NCI-H2171 treated with DMSO at 0.1 percent for 48 hours (cell line): Measurements from ENCODE around the gene JUP.

ENCODE experiments used
- DNase-seq: peaks from one replicate; lab custom pipeline; 2025; lab: John Stamatoyannopoulos, UW

JUP gene

DNA sequence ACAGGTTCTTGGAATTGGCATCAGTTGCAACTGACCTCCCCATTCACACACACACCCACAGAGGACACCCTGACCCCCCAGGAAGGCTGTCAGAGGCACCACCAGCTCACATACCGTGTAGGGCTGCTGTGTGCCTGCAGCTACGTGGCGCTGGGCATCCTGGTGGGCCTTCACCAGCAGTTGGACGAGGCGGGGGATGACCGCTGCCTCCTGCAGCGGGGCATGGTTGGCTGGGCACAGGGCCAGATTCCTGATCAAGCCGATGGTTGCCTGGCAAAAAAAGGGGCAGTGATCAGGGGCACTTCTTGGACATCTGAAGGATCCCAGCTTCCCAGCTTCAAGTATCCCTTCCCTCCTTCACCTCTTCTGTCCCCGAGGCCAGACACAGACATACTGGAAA is 27.9 kb downstream of the JUP start:
- no peak for DNase-seq

DNA sequence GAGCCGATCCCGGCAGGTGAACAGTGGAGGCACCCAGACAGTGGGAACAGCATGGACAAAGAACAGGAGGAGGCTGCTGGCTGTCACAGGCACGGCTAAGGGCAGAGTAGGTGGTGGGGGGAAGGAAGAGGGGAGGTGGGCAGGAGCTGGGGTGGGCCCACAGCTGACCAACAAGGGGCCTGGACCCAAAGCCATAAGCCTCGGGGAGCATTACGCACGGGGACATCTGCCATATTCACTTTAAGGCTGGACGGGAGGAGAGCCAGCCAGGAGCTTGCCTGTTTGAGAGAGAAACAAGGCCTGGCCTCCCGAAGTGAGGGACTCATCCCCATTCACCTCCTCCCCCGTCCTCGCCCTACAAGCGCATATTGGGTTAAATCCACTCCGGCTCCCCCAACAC is 32.4 kb downstream of the JUP start:
- no peak for DNase-seq

DNA sequence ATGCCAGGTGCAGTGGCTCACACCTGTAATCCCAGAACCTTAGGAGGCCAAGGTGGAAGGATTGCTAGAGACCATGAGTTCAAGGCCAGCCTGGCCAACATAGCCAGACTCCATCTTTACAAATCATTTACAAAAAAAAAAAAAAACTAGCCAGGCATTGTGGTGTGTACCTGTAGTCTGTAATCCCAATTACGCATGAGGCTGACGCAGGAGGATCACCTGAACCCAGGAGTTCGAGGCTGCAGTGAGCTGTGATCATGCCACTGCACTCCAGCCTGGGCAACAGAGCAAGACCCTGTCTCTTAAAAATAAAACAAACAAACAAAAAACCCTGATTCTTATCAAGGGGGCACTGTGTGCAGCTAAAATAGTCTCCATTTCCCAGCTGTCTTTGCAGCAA is 35.2 kb downstream of the JUP start:
- DNase-seq, result no peak

DNA sequence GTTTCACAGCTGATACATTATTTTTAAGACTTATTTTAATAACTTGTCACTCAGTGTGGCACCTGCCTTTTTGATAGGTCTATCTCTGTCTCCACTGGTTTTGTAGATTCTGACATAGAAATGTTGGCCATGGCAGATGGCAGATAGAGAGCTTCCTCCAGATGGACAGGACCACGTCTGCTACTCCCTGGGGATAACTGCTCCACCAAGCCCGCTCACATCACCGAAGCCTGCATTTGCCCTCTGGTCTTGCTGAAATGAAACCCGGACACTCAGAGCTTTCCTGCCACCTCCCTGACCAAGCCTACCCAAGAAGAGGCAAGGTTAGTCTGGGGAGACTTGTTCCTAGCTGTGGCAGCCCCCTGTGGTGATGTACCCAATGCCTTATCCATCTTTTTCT is 35.6 kb downstream of the JUP start:
- peak; percentile 73 for DNase-seq

DNA sequence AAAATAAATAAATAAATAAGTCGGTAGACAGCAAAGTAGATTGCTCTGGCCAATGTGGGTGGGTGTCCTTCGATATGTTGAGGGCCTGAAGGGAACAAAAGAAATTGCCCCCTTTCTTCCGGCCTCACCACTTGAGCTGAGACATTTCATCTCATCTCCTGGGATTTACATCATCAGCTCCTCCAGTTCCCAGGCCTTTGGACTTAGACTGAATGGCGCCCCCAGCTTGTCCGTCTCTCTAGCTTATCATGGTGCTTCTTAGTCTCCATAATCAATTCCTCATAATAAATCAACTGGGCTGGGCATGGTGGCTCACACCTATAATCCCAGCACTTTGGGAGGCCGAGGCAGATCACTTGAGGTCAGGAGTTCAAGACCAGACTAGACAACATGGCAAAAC is 38.2 kb downstream of the JUP start:
- DNase-seq, result no peak

DNA sequence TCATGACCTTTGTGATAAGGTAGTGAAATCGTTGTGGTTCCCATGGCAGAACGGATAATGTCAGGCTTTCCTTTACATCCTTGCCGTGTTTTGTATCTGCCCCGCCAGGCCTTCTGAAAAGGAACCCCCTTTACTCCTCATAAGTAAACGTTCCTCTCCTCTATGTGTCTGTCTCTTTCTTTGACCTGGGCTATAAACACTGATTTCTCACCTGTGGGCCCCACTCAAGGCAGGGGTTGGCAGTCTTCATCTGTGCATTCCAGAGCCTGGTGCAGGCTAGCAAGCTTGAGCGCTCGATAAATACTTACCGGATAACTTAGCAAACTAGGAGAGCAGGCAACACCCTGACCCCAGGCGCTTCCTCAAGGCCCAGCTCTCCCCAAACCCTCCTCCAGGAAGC is 44.8 kb downstream of the JUP start:
- DNase-seq, result no peak

DNA sequence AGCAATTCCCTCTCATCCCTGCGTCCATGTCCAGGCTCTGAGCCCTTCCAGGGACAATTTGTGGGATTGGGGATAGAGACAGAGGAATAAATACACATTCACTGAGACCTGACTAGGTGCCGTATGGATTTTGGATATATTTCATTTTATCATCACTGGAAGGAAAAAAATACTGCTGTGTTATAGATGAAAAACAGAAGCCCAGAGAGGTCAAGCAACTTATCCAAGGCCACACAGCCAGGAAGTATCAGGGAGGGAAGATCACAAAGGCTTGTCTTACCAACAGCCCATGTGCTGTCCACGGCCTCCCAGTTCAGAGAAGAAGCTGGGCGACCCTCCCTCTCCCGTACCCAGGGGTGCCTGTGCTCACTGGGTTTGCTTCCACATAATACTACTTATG is 46.0 kb downstream of the JUP start:
- DNase-seq, result no peak

DNA sequence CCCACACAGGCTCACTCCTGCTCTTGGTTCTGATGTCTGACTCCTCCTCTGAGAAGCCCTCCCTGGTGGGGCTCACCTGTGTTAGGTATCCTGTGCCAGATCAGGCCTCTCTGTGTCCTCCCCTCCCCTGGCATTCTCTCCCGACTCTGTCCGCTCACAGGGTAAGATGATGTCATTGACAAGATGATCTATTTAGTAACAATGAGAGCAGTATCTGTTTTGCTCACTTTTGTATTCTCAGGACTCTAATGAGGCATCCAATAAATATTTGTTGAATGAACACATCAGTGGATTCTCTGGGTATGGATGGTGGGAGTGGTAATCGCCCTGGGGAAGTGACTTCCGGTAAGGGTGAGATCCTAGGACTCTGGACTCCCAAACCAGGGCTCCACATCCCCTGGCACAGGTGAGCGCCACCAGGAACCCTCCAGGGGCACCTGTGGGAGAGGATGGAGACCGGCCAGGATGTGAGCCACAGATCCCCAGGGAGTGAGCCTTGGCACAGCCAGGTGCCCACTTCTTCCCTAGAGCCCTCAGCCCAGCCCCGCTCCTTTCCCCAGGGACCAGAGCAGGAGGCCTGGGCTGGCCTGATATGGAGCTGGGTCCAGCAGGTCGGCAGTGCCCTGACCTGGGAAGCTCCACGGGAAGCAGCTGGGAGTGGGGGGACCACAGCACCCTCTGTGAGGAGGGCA is 46.7 kb downstream of the JUP start:
- DNase-seq, result no peak

DNA sequence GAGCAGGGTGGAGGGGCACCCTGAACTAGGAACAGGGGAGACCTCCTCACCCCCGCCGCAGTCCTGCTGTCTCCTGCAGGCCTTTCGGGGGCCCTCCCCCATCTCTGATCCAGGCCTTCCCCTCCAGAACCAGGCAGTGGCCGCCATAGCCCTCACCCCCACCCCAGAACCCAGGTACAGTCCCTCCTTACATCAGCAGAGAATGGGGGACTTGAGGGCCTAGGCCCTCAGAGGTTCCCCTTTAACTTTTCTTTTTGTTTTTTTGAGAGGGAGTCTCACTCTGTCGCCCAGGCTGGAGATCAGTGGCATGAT is 47.8 kb downstream of the JUP start:
- no peak for DNase-seq

DNA sequence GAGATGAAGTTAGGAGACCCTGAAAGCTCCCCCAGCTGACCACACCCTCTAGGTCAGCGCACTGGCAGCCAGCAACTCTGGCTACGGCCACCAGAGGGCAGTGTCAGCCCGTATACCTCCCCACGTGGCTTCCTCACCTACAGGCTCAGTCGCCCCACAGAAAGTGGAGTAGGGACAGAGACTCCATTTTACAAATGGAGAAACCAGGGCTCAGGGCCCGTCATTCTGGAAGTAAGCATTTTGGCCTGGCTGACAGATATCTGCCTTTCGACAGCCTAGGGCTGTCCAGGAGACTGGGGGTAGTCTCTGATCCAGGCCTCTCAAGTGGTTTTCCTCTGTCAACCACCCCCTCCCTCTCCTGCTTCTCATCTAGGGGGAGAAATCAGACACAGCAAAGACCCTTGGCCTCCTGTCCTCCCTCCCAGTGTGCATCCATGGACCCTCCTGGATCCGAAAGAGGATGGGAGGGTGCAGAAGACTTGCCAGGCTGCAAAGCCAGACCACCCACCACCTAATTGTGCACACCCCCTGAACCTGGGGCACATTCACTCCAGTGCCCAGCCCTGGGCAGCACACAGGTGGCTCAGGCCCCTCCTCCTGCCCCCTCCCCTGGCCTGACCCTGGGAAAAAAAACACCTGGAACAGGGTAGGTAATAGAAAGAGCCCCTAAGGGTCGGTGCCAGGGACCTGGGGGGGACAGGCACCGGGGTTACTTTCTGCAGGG is 48.3 kb downstream of the JUP start:
- DNase-seq, result peak; percentile 74

DNA sequence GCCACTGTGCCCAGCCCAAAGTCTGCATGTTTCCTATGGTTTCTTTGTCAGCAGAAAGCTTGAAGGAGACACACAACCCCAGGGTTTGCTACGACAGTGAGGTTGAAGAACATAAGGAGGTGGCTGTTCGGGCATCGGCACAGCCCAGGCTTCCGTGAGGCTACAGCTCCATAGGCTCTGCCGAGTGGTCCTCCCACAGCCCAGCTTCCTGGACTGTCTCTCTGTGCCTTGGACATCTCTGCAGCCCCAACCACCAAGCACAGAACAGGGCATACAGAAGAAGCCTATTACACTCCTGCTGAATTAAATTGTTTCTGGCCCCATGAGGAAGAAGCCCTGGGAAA is 48.9 kb downstream of the JUP start:
- no peak for DNase-seq

DNA sequence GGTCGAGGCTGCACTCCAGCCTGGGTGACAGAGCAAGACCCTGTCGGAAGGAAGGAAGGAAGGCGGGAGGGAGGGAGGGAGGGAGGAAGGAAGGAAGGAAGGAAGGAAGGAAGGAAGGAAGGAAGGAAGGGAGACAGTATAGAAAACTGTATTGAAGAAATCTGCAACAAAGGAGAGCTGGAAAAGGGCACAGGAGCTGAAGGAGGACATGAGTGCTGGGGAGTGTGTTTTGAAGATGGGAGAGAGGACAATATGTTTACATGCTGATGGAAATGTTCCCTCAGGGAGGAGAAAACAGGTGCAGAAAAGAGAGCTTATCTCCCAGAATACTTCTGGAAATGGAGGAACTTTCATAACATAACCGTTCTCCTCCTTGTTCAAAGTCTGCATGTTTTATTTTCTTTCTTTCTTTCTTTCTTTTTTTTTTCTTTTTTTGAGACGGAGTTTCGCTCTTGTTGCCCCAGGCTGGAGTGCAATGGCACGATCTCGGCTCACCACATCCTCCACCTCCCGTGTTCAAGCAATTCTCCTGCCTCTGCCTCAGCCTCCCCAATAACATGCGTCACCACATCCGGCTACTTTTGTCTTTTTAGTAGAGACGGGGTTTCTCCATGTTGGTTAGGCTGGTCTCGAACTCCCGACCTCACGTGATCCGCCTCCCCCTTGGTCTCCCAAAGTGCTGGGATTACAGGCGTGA is 49.4 kb downstream of the JUP start:
- DNase-seq, result no peak

DNA sequence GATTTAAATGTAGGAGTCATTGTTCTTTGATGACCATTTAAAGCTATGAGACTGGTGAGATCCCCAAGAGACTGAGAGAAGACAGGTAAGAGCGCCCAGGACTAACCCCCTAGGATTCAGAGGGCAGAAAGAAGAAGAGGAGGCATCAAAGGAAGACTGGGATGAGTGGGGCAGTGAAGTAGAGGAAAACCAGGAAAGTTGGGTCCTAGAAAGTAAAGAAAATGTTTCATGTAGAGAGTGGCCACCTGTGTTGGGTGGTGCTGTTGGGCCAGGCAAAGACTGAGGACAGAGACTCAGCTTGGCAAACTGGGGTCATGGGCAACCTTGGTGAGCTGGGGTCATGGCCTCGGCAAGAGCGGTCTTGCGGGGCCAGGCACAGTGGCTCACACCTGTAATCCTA is 50.8 kb downstream of the JUP start:
- DNase-seq, result no peak

DNA sequence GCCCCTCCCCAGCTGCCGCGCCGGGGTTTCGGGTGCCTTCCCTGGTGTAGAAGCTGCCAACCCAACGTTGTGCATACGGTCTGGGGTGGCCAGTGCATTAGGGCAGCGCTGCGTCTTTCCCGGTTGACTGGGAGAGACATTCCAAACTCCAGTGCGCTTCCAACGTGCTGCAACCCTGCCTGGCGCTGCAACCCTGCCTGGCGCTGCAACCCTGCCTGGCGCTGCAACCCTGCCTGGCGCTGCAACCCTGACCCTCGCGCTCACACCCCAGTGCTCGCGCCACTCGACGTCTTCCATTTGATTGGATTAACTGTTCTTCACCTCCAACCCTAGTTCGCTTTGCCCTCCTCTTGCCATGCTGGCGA is 51.6 kb downstream of the JUP start:
- no peak for DNase-seq

DNA sequence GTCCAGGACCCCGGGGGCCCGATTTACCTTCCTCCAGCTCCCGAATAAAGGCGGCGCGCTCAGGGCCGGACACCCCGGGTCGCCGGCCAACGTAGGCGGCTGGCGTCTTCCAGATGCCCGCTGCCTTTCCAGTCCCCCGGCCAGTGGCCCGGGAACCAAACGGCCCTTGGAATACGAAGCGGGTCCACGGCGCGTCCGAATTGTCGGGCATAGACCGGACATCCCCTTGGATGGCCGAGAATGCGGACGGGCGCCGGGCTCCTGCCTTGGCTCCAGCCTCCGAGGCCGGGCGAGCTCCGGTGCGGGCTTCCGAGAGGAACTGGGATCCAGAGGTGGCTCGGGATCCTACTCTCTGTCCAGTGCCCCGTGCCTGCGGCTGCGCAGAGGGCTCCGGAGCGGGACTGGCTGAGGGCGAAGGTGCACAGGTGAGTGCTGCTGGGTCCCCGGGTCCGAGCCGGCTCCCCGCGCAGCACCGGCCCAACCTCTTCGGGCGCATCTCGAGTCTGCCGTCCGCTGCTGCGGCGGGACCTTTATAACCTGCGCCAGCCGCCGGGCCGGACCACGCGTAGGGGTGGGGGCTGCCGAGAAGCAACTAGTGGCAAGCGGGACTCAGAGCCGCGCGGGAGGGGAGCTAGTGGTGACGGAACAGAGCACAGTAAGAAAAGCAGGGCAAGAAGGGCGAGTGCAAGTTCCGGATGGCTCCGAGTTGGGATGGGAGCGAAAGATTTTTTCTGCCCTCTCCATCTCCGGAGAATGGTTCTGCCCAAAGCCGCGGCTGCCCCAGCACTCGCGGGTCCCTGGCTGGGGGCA is 52.2 kb downstream of the JUP start, which contains the start of gene HAP1:
Gene HAP1 (minus strand): TSS at position 505 of the 810 bp plus-strand sequence. CDS start 9 bp downstream, at position 496.
- no peak for DNase-seq

DNA sequence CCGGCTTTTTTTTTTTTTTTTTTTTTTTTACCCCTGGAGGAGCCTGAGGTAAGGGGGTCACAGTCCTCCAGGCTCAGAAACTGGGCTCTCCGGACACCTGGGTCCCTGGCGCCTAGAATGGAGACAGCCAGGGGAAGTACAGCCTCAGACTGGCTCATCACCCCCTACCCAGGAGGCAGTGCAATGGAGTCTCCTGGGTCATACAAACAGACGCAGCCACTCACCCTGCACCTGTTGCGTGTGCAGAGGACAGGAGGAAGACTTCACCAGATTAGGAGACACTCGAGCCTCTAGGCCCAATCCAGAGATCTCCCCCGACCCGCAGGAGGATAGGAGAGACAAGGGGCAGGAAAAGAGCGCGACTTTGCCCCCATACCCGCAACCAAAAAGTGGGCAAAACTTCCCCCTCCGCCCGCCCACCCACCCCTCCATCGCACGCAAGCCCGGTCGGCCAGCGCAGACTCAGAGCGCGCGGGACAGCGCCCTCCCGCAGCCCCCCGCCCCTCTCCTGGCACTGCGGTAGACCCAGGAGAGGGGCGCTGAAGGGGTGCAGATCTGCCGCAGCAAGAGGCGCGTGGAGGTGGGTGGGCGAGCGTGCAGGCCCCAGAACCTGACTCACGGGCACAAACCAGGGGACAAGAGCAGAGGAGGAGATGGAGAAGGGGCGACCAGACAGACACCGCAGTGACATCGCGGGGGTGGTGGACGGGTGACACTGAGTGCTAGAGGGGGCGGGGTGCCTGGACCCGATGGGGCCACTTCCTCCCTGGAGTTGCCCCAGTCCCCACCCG is 53.0 kb downstream of the JUP start:
- DNase-seq, result no peak

DNA sequence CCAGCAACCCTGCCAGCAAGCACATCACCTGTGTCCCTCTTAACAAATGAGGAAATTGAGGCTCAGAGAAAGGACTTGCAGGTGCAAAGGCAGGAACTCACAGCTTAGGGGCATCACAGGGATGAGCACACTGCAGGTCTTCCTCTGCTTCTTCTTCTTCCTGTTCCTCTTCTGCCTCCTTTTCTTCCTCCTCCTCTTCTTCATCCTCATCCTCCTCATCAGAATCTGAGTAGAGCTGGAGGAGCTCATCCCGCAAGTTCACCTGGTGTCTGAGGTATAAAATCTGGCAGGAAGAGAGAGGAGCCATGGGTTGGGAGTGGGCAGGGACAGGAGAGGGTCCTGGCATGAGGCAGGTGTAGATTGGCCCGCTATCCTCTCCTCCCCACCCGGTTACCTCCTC is 54.7 kb downstream of the JUP start:
- no peak for DNase-seq

DNA sequence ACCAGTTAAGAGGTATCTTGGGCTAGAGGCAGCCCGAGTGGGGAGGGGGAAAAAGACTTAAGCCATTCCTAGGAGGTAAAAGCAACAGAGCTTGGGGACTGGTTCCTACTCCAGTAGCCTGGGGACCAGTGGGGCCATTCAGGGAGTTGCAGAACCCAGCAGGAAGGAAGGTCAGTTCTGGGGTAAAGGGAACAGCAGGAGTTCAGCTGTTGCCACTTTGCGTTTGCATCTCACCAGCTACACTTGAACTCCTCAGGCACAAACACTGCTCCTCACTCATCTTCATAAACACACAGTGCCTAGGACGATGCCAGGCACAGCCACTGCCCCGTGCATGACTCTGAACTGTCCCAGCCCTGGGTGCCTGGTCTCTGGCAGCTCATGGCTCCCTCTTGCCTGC is 56.0 kb downstream of the JUP start:
- DNase-seq, result no peak

DNA sequence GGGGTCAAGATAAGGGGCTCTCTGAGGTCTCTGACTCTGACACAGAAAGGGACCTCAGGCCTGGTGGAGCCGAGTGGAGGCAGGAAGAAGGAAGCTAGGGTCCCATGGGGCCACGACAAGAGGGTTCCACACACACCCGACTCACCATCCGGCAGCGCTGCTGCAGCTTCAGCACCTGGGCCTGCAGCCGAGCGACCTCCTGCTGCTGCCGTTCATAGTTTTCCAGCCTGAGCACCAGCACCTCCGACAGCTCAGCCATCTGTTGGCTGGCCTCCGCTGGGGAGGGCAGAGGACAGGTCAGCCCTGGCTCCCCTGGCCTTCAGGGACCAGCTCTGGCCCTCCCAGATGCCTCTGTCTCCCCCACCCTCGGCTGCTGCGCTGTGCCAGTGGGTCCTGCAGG is 58.5 kb downstream of the JUP start:
- DNase-seq, result peak; percentile 20

DNA sequence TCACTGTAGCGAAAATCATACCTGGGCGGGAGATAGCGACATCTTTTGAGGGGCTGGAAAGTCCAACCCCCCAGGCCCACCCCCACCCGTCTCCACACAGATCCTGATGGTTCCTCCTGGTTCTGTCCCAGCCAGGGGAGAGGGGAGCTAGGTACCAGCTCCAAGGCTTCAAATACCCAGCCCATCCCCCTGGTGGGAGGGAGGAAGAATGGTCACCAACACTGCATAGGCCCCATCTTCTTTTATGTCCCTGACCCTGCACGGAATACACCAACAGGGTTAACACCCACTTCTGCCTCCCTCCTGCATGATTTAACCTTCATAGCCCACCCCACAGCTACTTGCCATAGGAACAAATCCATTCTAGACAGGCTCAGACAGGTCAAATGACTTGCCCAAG is 61.4 kb downstream of the JUP start:
- DNase-seq, result no peak

DNA sequence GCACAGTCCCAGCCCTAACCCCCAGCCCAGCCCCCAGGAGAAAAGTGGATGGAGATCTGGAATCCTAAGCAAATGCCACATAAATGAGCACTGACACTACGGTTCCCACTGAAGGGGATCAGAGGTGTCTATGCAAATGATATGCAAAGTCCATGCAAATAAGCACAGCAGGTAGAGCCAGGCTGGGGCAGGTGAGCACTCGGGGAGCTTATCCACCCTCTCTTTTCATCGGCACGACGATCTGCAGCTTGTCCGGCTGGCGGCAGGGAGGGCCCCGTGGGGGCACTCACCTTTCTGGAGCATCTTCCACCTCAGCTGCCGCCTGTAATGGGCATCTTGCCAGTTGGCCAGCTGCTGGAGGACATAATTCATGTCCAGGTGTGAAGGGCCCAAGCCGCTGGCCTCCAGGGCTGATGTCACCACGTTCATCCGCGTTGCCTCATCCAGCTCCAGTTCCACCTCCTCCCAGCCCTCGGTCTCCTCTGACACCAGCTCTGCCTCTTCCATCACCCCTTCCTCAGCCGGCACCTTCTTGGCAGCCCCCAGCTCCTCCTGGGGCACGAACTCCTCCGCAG is 61.9 kb downstream of the JUP start:
- DNase-seq, result no peak
